K562 (cell line): Measurements from ENCODE around the gene RNF2. TPM values are rescaled to one million over a fixed set of nuclear protein-coding genes. Genes with fewer than 3 reads are reported as not detected.

Experiments used
- ATAC-seq: fragments of 200-7000 bp; cut with Tn5 transposase; 3 replicates; pipeline ENCODE4 v1.9.1; 2020; ENCODE audit warnings: moderate library complexity
- BruUV-seq: library from RNA; stranded (reverse); fragments of 400-500 nt; replicated peaks from 2 replicates; lab custom pipeline; 2021; lab: Mats Ljungman, UMichigan
- CTCF ChIA-PET: fragments of 300-600 bp; formaldehyde crosslinking; extraction: SDS; loops from one replicate; lab custom pipeline; 2021; ENCODE audit warnings: low intra/inter-chr PET ratio; lab: Yijun Ruan, JAX
- POLR2A ChIA-PET: fragments of 300-600, 350-650 bp; sonication (Branson Sonifier 250); formaldehyde crosslinking; extraction: SDS; loops from one replicate; lab custom pipeline; 2021; ENCODE audit warnings: antibody characterized with exemption, inconsistent platforms; lab: Yijun Ruan, JAX
- DNase-seq, 4 experiments: peaks; one replicate each; pipeline versions ENCODE4 v3.0.0 to v3.0.0-alpha.2; 2011 to 2018; ENCODE audit warnings: low spot score in 3 of 4, mixed read lengths in 3 of 4; ENCODE audit errors: extremely low read depth in 1 of 4
- FAIRE-seq: peaks from 2 replicates; lab custom pipeline; 2011; peaks lifted over from hg19 to GRCh38; lab: Jason Lieb, UNC
- H2AFZ ChIP-seq: 2 replicates; pipeline ENCODE4 v1.6.0; 2011; ENCODE audit warnings: low read depth, low read length, control low read depth, inconsistent platforms
- H3K27ac ChIP-seq: fragments of 200-600 bp; 3 replicates; pipeline ENCODE4 v1.8.0; 2011; ENCODE audit warnings: low read depth, mild to moderate bottlenecking, control low read depth, inconsistent platforms, low read length, moderate library complexity, mixed read lengths; ENCODE audit errors: extremely low read depth
- H3K27me3 ChIP-seq, 2 experiments: fragments of 300-600 bp in 1 of 2; 2 replicates in 1 of 2; 3 replicates in 1 of 2; pipeline versions ENCODE4 v1.6.0 to v1.8.0; 2011; ENCODE audit warnings: inconsistent platforms in 2 of 2, low read length in 2 of 2, mild to moderate bottlenecking in 1 of 2, mixed read lengths in 1 of 2, moderate library complexity in 1 of 2; ENCODE audit not compliant: control insufficient read depth in 2 of 2, insufficient read depth in 2 of 2
- H3K36me3 ChIP-seq: fragments of 300-600 bp; 3 replicates; pipeline ENCODE4 v1.8.0; 2011; ENCODE audit warnings: mild to moderate bottlenecking, low read length, inconsistent platforms; ENCODE audit not compliant: control insufficient read depth, insufficient read depth
- H3K4me1 ChIP-seq, 2 experiments: fragments of 200-600 bp in 1 of 2; replicated peaks in 1 of 2; 2 replicates in 1 of 2; 3 replicates in 1 of 2; pipeline versions ENCODE4 v1.5.1 to v1.8.0; 2011; ENCODE audit warnings: inconsistent platforms in 2 of 2, low read length in 2 of 2, mild to moderate bottlenecking in 1 of 2, mixed read lengths in 1 of 2, moderate library complexity in 1 of 2; ENCODE audit not compliant: control insufficient read depth in 2 of 2, insufficient read depth in 2 of 2
- H3K4me2 ChIP-seq: 2 replicates; pipeline ENCODE4 v1.6.1; 2011; ENCODE audit warnings: low read length, control low read depth, inconsistent platforms, mixed read lengths; ENCODE audit not compliant: insufficient read depth
- H3K4me3 ChIP-seq: fragments of 200-600 bp; sonication (generic), shearing (Covaris generic); 2 replicates; pipeline ENCODE4 v1.5.1; 2016; ENCODE audit warnings: control low read depth, inconsistent platforms
- H3K79me2 ChIP-seq: fragments of 200-600 bp; 3 replicates; pipeline ENCODE4 v1.8.0; 2011; ENCODE audit warnings: low read length, inconsistent platforms; ENCODE audit not compliant: control insufficient read depth, insufficient read depth
- H3K9ac ChIP-seq, 2 experiments: 2 replicates each; pipeline versions ENCODE4 v1.6.0 to v1.6.1; 2011; ENCODE audit warnings: low read depth in 2 of 2, low read length in 2 of 2, control low read depth in 1 of 2, inconsistent platforms in 1 of 2, mild to moderate bottlenecking in 1 of 2, mixed read lengths in 1 of 2; ENCODE audit not compliant: insufficient read depth in 1 of 2
- H3K9me1 ChIP-seq: one replicate; pipeline ENCODE4 v1.6.0; 2011; ENCODE audit warnings: inconsistent platforms, mild to moderate bottlenecking, low read length, moderate library complexity; ENCODE audit not compliant: control insufficient read depth, insufficient read depth
- H3K9me3 ChIP-seq: replicated peaks from 2 replicates; pipeline ENCODE4 v1.5.1; 2011; ENCODE audit warnings: low read depth, low read length, inconsistent platforms; ENCODE audit not compliant: control insufficient read depth, insufficient read depth
- H4K20me1 ChIP-seq: replicated peaks from 2 replicates; pipeline ENCODE4 v1.6.1; 2011; ENCODE audit warnings: low read length, inconsistent platforms, mixed read lengths; ENCODE audit not compliant: control insufficient read depth, insufficient read depth
- BCOR ChIP-seq: fragments of 450-650 bp; IDR thresholded peaks from 2 replicates; pipeline ENCODE4 v1.6.1; 2016
- DNMT1 ChIP-seq: fragments of 450-650 bp; IDR thresholded peaks from 2 replicates; pipeline ENCODE4 v1.6.1; 2016; ENCODE audit warnings: antibody characterized with exemption, mild to moderate bottlenecking
- E4F1 ChIP-seq: fragments of 250-450 bp; sonication (Bioruptor Pico); IDR thresholded peaks from 2 replicates; pipeline ENCODE4 v1.5.0; 2021; ENCODE audit warnings: mild to moderate bottlenecking, borderline replicate concordance
- KHSRP ChIP-seq: fragments of 450-650 bp; IDR thresholded peaks from 2 replicates; pipeline ENCODE4 v1.6.1; 2017
- MBD2 ChIP-seq: sonication (generic); IDR thresholded peaks from 2 replicates; pipeline ENCODE4 v1.6.1; 2016; ENCODE audit warnings: low read depth, borderline replicate concordance
- RBBP5 ChIP-seq: fragments of 200-600 bp; sonication (generic); IDR thresholded peaks from 2 replicates; pipeline ENCODE4 v1.6.1; 2012; ENCODE audit warnings: borderline replicate concordance, mild to moderate bottlenecking, low read length, control low read depth, inconsistent platforms; ENCODE audit not compliant: insufficient read depth, poor library complexity, severe bottlenecking
- RBM34 ChIP-seq: fragments of 200-400 bp; formaldehyde crosslinking; IDR thresholded peaks from 2 replicates; pipeline ENCODE4 v1.6.1; 2018; ENCODE audit warnings: low read length, borderline replicate concordance; ENCODE audit not compliant: insufficient read depth
- RREB1 ChIP-seq: fragments of 250-450 bp; sonication (Bioruptor Pico); IDR thresholded peaks from 2 replicates; pipeline ENCODE4 v1.4.0; 2020
- SAP30 ChIP-seq: fragments of 200-600 bp; sonication (generic); IDR thresholded peaks from 2 replicates; pipeline ENCODE4 v1.6.1; 2012; ENCODE audit warnings: borderline replicate concordance, low read depth, mild to moderate bottlenecking, moderate library complexity, low read length, control low read depth, inconsistent platforms; ENCODE audit not compliant: insufficient read depth, poor library complexity, severe bottlenecking
- SP1 ChIP-seq: sonication (generic); formaldehyde crosslinking; IDR thresholded peaks from 2 replicates; pipeline ENCODE4 v1.8.1; 2022; ENCODE audit warnings: mild to moderate bottlenecking, missing genetic modification reagents
- ZBTB34 ChIP-seq: fragments of 250-450 bp; sonication (Bioruptor Pico); IDR thresholded peaks from 2 replicates; pipeline ENCODE4 v1.8.0; 2021; ENCODE audit warnings: mild to moderate bottlenecking, moderate library complexity
- ZNF584 ChIP-seq: fragments of 200-800 bp; sonication (Bioruptor generic); IDR thresholded peaks from 2 replicates; pipeline ENCODE4 v1.6.1; 2016; ENCODE audit warnings: low read depth, mild to moderate bottlenecking, missing genetic modification characterization, missing compliant biosample characterization
- WGBS: fragments of 100-300 bp; shearing (Covaris generic); methylation state at CpG from one replicate; pipeline ENCODE4 v1.1.6; 2016; ENCODE audit warnings: low coverage, mixed read lengths; ENCODE audit not compliant: insufficient coverage; ENCODE audit errors: missing lambda C conversion rate; 5-methylcytosine and 5-hydroxymethylcytosine counted together
- in situ Hi-C: fragments of 300-500 bp; cut with MboI; formaldehyde crosslinking; loops from 4 replicates; pipeline ENCODE4 v1.15.0; 2018; ENCODE audit warnings: inconsistent platforms, mixed read lengths
- intact Hi-C: fragments of 100-400 bp; cut with micrococcal nuclease; formaldehyde crosslinking; loops from 2 replicates; pipeline ENCODE4 v1.14.2; 2022
- polyA plus RNA-seq, 8 experiments: library from polyadenylated mRNA; depleted of rRNA in 4 of 8; stranded (reverse) in 5 of 8; unstranded in 3 of 8; fragments of >200 nt; fragmentation: Nextera tagmentation in 2 of 8; fragmentation: Illumina TruSeq in 1 of 8; extraction: Ambion mirVana in 2 of 8; extraction: Trizol in 1 of 8; gene quantifications; 2 replicates each; pipeline versions ENCODE4 v1.2.1 to v1.2.3, GENCODE V29; 2011 to 2014; ENCODE audit warnings: inconsistent platforms in 1 of 8, missing spikeins in 1 of 8
- total RNA-seq, 7 experiments: library from RNA; depleted of rRNA in 6 of 7; stranded (reverse); fragments of >200 nt in 6 of 7; fragmentation: Illumina TruSeq in 2 of 7; extraction: Trizol in 2 of 7; gene quantifications; 2 replicates each; pipeline versions ENCODE4 v1.2.1 to v1.2.3, GENCODE V29; 2011 to 2021; ENCODE audit warnings: low replicate concordance in 1 of 7

Gene RNF2
- total and polyA plus RNA-seq, 9 of the 15 experiments (the other 6 are each of a cell fraction or from before 2014, with no cell fraction given): 7.1 to 66.5 (median 32.9) TPM

- H2AFZ ChIP-seq: no peak overlapping the region
- no peak overlapping the region for H3K4me2 ChIP-seq
- DNase-seq (peak in 1 of 4 experiments; percentile 32), FAIRE-seq (peak; percentile 66), ATAC-seq (peak; percentile 60)
- H3K9ac ChIP-seq: no peak overlapping the region
- H3K79me2 ChIP-seq: peaks cover 89% of the 10 kb centered on the region
- no peak overlapping the region for H3K27ac ChIP-seq
- H3K36me3 ChIP-seq: peaks cover 10% of the 10 kb centered on the region; the same call in 1 of the 3 replicates
- ChIA-PET CTCF (no interaction called here), POLR2A (interaction anchor here (0.6 to 1.3 kb wide), 4 partner anchors 8 to 1316 kb away, joined by 3 to 5 read pairs (median 3); no protein-coding TSS in a partner anchor)
- 66% methylated on average over 4 of the region's 4 CpGs for WGBS
- H4K20me1 ChIP-seq: 0 out of 2 replicates have a peak, but pooled peaks cover 6% of the 10 kb centered on the region
- no peaks in the 10 kb centered on the region for H3K9me3 ChIP-seq
- BruUV-seq: no TSS peak
- no peaks in the 10 kb centered on the region for H3K9me1 ChIP-seq
- in situ Hi-C loops (no loop called here), intact Hi-C loops (no loop called here)
- H3K27me3 ChIP-seq: no peaks in the 10 kb centered on the region
- H3K4me1 ChIP-seq: peaks cover 0 to 2% of the 10 kb centered on the region in 2 experiments; a peak in 1 of 5 replicates
- no peak overlapping the region for H3K4me3 ChIP-seq
- TF ChIP-seq RBM34: no peak
- no peak for TF ChIP-seq E4F1 (CRISPR knock-in tag)
- TF ChIP-seq MBD2: no peak
- no peak for TF ChIP-seq RBBP5
- peak; percentile 49; the same call in 1 of the 2 replicates for TF ChIP-seq BCOR
- no peak for TF ChIP-seq ZBTB34 (CRISPR knock-in tag)
- no peak for TF ChIP-seq ZNF584 (CRISPR knock-in tag)
- TF ChIP-seq KHSRP: no peak
- no peak for TF ChIP-seq SP1
- no peak for TF ChIP-seq RREB1 (CRISPR knock-in tag)
- no peak for TF ChIP-seq SAP30
- TF ChIP-seq DNMT1: no peak
Observed at GRCh38 chr1:185069202-185069772, 23.9 kb downstream of the RNF2 start.
